Liver (tissue), 9 donors: ENCODE results near the gene GNB5. TPM values are rescaled to one million over a fixed set of nuclear protein-coding genes. Genes with fewer than 3 reads are reported as not detected.

Experiments
- DNase-seq: peaks from one replicate; pipeline ENCODE4 v3.0.0-alpha.2; 2017; ENCODE audit warnings: low spot score
- H3K27ac ChIP-seq, 2 donors: one replicate each; pipeline ENCODE4 v1.7.0; 2013; ENCODE audit warnings: inconsistent platforms in 2 of 2, low read length in 2 of 2, control low read depth in 1 of 2, low read depth in 1 of 2, mild to moderate bottlenecking in 1 of 2
- H3K27me3 ChIP-seq, 4 donors: one replicate each; pipeline versions ENCODE4 v1.6.1 to v1.7.0; 2013; ENCODE audit warnings: low read length in 3 of 4, inconsistent platforms in 1 of 4, mild to moderate bottlenecking in 1 of 4, moderate library complexity in 1 of 4; ENCODE audit not compliant: control insufficient read depth in 4 of 4, insufficient read depth in 4 of 4
- H3K36me3 ChIP-seq, 4 donors: one replicate each; pipeline versions ENCODE4 v1.6.1 to v1.7.0; 2013; ENCODE audit warnings: low read length in 3 of 4, mild to moderate bottlenecking in 3 of 4, low read depth in 1 of 4, moderate library complexity in 1 of 4; ENCODE audit not compliant: control insufficient read depth in 4 of 4, insufficient read depth in 3 of 4
- H3K4me1 ChIP-seq, 4 donors: one replicate each; pipeline versions ENCODE4 v1.6.1 to v1.7.0; 2013; ENCODE audit warnings: low read length in 3 of 4, mild to moderate bottlenecking in 3 of 4, moderate library complexity in 1 of 4; ENCODE audit not compliant: control insufficient read depth in 4 of 4, insufficient read depth in 4 of 4
- H3K4me3 ChIP-seq, 3 donors: one replicate each; pipeline versions ENCODE4 v1.6.1 to v1.7.0; 2013; ENCODE audit warnings: low read length in 3 of 3, control low read depth in 1 of 3, low read depth in 1 of 3, mild to moderate bottlenecking in 1 of 3
- H3K9ac ChIP-seq, 2 donors: one replicate each; pipeline ENCODE4 v1.7.0; 2013; ENCODE audit warnings: low read length in 2 of 2, mild to moderate bottlenecking in 2 of 2, moderate library complexity in 2 of 2, control low read depth in 1 of 2, low read depth in 1 of 2
- H3K9me3 ChIP-seq, 4 donors: one replicate each; pipeline versions ENCODE4 v1.6.1 to v1.7.0; 2013; ENCODE audit warnings: low read length in 3 of 4; ENCODE audit not compliant: control insufficient read depth in 4 of 4
- ATF3 ChIP-seq: IDR thresholded peaks from 2 replicates; pipeline ENCODE4 v1.6.1; 2016; ENCODE audit warnings: antibody characterized with exemption
- CTCF ChIP-seq: fragments of 150-350 bp; IDR thresholded peaks from 2 replicates; pipeline ENCODE4 v1.5.1; 2017; ENCODE audit warnings: improper control_type of control experiment, low read depth, low read length; ENCODE audit not compliant: missing input control
- EGR1 ChIP-seq, 2 donors: IDR thresholded peaks; 2 replicates each; pipeline ENCODE4 v1.6.1; 2016 to 2018; ENCODE audit warnings: antibody characterized with exemption in 2 of 2, low read depth in 2 of 2
- FOXA2 ChIP-seq: IDR thresholded peaks from 2 replicates; pipeline ENCODE4 v1.6.1; 2016; ENCODE audit warnings: antibody characterized with exemption
- GABPA ChIP-seq, 2 donors: IDR thresholded peaks in 1 of 2; conservative IDR thresholded peaks in 1 of 2; 2 replicates each; pipeline ENCODE4 v1.6.1; 2016; ENCODE audit warnings: antibody characterized with exemption in 2 of 2, mild to moderate bottlenecking in 1 of 2, moderate library complexity in 1 of 2
- HNF4A ChIP-seq, 2 donors: conservative IDR thresholded peaks; 2 replicates each; pipeline ENCODE4 v1.6.1; 2016; ENCODE audit warnings: antibody characterized with exemption in 2 of 2, mild to moderate bottlenecking in 2 of 2
- HNF4G ChIP-seq: IDR thresholded peaks from 2 replicates; pipeline ENCODE4 v1.6.1; 2016; ENCODE audit warnings: antibody characterized with exemption
- JUND ChIP-seq, 2 donors: IDR thresholded peaks; 2 replicates each; pipeline ENCODE4 v1.6.1; 2016; ENCODE audit warnings: antibody characterized with exemption in 2 of 2
- MAX ChIP-seq: IDR thresholded peaks from 2 replicates; pipeline ENCODE4 v1.6.1; 2016; ENCODE audit warnings: antibody characterized with exemption
- NR2F2 ChIP-seq: IDR thresholded peaks from 2 replicates; pipeline ENCODE4 v1.6.1; 2016; ENCODE audit warnings: antibody characterized with exemption
- RAD21 ChIP-seq, 2 donors: IDR thresholded peaks; 2 replicates each; pipeline ENCODE4 v1.6.1; 2016; ENCODE audit warnings: antibody characterized with exemption in 2 of 2, mild to moderate bottlenecking in 2 of 2
- REST ChIP-seq: IDR thresholded peaks from 2 replicates; pipeline ENCODE4 v1.6.1; 2016; ENCODE audit warnings: antibody characterized with exemption, mild to moderate bottlenecking
- RXRA ChIP-seq, 2 donors: IDR thresholded peaks; 2 replicates each; pipeline ENCODE4 v1.6.1; 2017 to 2018; ENCODE audit warnings: antibody characterized with exemption in 2 of 2, mild to moderate bottlenecking in 1 of 2
- SP1 ChIP-seq: IDR thresholded peaks from 2 replicates; pipeline ENCODE4 v1.6.1; 2018; ENCODE audit warnings: antibody characterized with exemption, mild to moderate bottlenecking
- ZBTB33 ChIP-seq: IDR thresholded peaks from 2 replicates; pipeline ENCODE4 v1.6.1; 2016; ENCODE audit warnings: antibody characterized with exemption
- WGBS: extraction: QIAGEN DNeasy Blood & Tissue Kit; methylation state at CpG from one replicate; pipeline ENCODE4 v1.1.7; 2013; 5-methylcytosine and 5-hydroxymethylcytosine counted together
- polyA plus RNA-seq, 2 donors: library from polyadenylated mRNA; stranded (reverse) in 1 of 2; unstranded in 1 of 2; fragments of 200-250 nt in 1 of 2; fragments of >200 nt in 1 of 2; fragmentation: Nextera tagmentation in 1 of 2; extraction: Ambion mirVana in 1 of 2; gene quantifications; one replicate each; pipeline versions ENCODE4 v1.2.1 to v1.2.3, GENCODE V29; 2013 to 2015
- total RNA-seq, 2 donors: library from RNA; depleted of rRNA; stranded (reverse); fragments of >200 nt; gene quantifications; one replicate each; pipeline ENCODE4 v1.2.3, GENCODE V29; 2014
- donor health status: healthy.
- donor health status: healthy.
- donor health status: healthy.
- donor health status: healthy.
- donor health status: healthy.

Gene GNB5
- total and polyA plus RNA-seq, 4 donors = 13.7 to 19.2 (median 15.7) TPM

GRCh38 chr15:52180851-52181450 lies 10.2 kb downstream of the GNB5 start:
- no peaks in the 10 kb centered on the region for H3K27me3 ChIP-seq
- no peak for DNase-seq
- whole genome bisulfite sequencing = 89% methylated on average over 10 of the region's 10 CpGs
- H3K27ac ChIP-seq = no peak overlapping the region
- no peaks in the 10 kb centered on the region for H3K36me3 ChIP-seq
- H3K9ac ChIP-seq = peak overlapping the region in 1 of 2 donors; percentile 16
- H3K4me1 ChIP-seq = peaks cover 6 to 24% (median 14%) of the 10 kb centered on the region in 4 donors
- TF ChIP-seq SP1 (no peak), EGR1 (IDR thresholded peaks at IDR 0.05; ENCODE audit: low read depth in 2 of 2) (no peak), ATF3 (no peak), JUND (IDR thresholded peaks at IDR 0.05) (no peak), NR2F2 (no peak), HNF4A (conservative IDR thresholded peaks at IDR 0.05) (no peak), RAD21 (IDR thresholded peaks at IDR 0.05) (no peak), REST (no peak), CTCF (no peak), ZBTB33 (no peak), RXRA (IDR thresholded peaks at IDR 0.05) (no peak), MAX (no peak), FOXA2 (no peak), HNF4G (no peak), GABPA (IDR thresholded peaks at IDR 0.05 in 1 of 2, conservative IDR thresholded peaks at IDR 0.05 in 1 of 2) (no peak)
- H3K9me3 ChIP-seq = no peaks in the 10 kb centered on the region
- no peak overlapping the region for H3K4me3 ChIP-seq
